Upper lobe of left lung (tissue), 4 donors: Measurements from ENCODE around the gene DUS1L.

Source experiments
- CTCF ChIP-seq, 6 experiments: fragments of 450-650 bp in 4 of 6; fragments of 200-600 bp in 2 of 6; sonication (generic) in 2 of 6; IDR thresholded peaks; one replicate each; pipeline ENCODE4 v1.5.1; 2016 to 2019; ENCODE audit warnings: antibody characterized with exemption in 6 of 6
- POLR2AphosphoS5 ChIP-seq, 2 donors: sonication (generic); formaldehyde crosslinking; IDR thresholded peaks; one replicate each; pipeline ENCODE4 v1.5.1; 2017; ENCODE audit warnings: antibody characterized with exemption in 2 of 2

GRCh38 chr17:82028966-82029365 lies 36.6 kb downstream of the DUS1L start:
- TF ChIP-seq CTCF (IDR thresholded peaks at IDR 0.05) (no peak), POLR2AphosphoS5 (IDR thresholded peaks at IDR 0.05) (no peak)
